NCI-H187 treated with DMSO at 0.1 percent for 48 hours (cell line): Measurements from ENCODE around the gene RAB3GAP2.
"Not testable (repeated sequence)": the region's sequence is repeated elsewhere in the genome, so short reads cannot be mapped to it uniquely, and the experiment has no call there.

ENCODE experiments used
- DNase-seq: peaks from one replicate; lab custom pipeline; 2025; lab: John Stamatoyannopoulos, UW

RAB3GAP2 gene

DNA sequence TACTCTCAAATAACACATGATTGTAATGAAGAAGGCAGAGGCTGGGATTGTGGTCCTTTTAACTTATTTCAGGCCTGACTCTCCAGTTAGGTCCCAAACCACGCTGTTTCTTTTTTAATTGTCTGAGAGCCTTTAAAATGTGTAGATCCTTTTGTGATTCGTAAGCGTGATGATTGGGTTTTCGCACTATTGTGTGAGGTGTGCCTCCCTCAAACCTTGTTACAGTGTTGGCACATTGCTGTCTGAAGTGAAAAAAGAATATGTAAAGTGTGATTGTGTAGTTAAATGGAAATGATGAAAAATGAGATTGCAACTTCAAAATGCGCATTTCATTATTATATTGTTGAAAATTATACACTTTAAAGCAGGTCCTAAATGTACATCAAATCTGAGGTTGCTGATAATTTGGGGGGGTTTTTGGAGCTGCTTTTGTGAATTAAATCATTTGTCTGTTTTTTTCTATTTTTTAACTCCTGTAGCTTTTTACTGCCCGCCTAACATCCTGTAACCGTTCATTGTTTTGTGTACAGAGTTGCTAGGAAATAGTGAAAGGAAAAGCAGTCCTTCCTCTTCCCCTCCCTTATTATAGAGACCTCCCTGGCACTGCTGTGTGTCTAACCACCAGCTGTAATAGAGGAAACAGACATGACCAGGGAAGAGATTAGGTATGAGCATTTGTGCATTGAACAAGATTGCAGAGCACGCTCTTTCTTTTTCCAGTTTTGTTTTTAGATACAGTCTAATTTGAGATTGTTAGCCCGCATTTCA is 135.1 kb downstream of the RAB3GAP2 start:
- DNase-seq, result no peak

DNA sequence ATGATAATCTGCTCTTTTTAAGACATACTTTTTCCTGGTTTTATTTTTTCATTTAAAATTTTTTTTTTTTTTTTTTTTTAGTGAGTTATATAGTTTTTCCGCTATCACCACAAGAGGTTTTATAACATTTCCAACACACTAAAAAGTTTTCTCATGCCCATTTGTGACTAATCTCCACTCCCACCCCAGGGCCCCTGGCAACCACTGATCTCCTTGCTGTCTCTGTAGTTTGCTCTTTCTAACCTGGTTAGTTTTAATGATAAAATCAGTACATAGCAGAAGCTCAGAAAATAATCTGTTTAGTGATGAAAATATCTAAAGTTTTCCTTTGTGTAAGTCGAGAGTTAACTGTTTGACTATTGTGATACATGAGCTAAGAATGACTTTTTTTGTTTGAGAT is 136.5 kb downstream of the RAB3GAP2 start:
- DNase-seq, result no peak

DNA sequence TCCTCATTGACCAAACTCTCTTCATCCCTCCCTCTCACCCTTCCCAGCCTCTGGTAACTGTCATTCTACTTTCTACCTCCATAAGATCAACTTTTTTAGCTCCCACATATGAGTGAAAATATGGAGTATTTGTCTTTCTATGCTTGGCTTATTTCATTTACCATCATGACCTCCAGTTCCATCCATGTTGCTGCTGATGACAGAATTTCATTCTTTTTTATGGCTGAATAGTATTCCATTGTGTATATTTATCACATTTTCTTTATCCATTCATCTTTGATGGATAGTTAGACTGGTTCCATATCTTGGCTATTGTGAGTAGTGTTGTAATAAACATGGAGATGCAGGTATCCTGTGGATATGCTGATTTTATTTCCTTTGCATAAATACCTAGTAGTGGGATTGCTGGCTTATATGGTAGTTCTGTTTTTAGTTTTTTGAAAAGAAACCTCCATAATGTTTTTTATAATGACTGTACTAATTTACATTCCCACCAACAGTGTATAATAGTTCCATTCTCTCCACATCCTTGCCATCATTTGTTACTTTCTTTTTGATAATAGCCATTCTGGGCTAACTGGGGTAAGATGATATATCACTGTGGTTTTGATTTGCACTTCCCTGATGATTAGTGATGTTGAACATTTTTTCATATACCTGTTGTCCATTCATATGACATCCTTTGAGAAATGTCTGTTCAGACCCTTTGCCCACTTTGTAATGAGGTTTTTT is 142.6 kb downstream of the RAB3GAP2 start:
- no peak for DNase-seq

DNA sequence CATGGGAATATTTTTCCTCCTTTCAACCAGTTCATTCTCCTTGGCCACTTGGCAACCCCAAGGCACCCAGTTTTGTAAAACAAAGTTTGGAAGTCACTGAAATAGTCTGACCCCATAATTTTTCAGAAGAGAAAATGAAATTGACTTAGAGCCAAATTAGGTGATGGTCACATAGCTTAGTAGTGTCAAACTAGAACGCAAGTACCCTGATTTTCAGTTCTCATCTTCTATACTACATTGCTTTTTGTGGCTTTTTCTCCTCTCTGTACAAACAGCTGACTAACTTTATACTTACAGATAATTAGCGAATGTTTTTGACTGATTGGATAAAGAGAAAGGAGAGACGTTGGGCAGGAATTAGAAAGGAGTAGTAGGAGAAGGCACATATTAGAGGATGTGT is 145.2 kb downstream of the RAB3GAP2 start:
- DNase-seq, result no peak

DNA sequence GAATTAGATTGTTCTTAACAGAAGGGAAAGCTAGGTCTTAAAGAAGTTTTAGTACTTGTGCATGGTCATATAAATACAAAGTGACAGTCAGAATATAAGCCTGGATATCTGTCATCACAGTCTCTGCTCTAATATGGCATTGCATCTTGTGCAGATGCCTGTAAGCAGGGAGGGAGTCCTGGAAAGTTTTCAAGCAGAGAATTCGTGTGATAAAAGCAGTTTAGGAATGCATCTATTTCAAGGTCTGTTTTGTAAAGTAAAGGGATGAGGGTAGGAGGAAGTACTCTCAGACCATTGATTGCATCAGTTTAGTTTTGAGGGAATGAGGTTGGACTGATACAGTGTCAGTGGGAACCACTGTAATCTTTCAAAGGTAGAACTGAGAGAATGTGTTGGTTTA is 147.7 kb downstream of the RAB3GAP2 start:
- no peak for DNase-seq

DNA sequence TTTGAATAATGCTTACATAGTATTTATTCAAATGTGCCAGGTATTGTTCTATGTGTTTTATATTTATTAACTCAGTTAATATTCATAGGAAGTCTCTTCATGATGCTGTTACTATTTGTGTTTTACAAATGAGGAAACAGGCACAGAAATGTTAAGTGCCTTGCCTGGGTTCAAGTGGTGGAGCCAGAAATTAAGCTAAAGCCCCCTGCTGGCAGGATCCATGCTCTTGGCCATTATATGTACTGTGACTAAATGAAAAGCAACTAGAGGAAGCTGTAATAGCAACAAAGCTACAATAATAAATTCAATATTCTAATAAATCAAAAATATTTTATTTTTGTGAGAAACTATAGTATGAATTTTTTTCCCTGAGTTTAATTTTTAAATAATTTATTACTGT is 148.4 kb downstream of the RAB3GAP2 start:
- DNase-seq, result no peak

DNA sequence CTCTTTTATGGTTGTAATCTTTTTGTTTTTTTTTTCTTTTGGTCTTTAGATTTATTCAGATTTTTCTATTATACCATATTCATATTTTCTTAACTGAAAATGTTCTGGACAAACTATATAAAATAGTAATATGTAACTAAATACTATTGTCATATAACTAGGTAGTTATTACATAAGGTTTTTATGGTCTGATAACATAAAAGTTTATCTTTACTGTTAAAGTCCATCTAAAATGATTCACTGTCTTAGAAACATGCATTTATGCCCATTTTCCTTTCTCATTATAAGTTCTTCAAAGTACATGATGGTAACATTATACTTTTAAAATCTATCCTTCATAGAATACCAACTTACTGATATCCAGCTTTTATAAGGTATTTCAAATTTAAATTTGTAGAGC is 149.2 kb downstream of the RAB3GAP2 start:
- no peak for DNase-seq

DNA sequence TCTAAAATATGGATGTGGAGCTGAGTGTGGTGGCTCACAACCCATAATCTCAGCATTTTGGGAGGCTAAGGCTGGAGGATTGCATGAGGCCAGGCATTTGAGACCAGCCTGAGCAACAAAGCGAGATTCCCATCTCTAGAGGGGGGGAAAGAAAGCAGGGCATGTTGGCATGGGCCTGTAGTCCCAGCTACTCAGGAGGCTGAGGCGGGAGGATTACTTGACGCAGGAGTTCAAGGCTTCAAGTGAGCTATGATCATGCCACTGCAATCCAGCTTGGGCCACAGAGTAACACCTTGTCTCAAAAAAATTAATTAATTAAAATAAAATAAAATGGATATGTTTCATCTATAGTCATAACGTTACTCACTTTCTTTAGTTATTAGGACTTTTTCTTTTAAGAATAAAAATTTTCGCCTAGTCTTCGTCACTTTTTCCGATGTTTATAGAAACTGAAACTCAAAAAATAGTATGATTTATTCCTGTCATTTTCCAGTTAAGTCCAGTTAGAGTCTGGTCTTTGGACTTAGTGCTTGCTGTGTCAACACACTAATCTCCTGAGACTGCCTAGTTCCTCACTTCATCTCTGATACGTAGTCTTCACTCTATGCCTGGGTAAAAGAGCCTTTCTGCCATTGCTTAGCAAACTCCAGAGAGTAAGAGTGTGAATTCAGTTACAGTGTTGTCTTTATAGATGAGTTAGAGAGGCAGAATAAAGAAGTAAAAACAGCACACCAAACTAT is 150.3 kb downstream of the RAB3GAP2 start:
- no peak for DNase-seq

DNA sequence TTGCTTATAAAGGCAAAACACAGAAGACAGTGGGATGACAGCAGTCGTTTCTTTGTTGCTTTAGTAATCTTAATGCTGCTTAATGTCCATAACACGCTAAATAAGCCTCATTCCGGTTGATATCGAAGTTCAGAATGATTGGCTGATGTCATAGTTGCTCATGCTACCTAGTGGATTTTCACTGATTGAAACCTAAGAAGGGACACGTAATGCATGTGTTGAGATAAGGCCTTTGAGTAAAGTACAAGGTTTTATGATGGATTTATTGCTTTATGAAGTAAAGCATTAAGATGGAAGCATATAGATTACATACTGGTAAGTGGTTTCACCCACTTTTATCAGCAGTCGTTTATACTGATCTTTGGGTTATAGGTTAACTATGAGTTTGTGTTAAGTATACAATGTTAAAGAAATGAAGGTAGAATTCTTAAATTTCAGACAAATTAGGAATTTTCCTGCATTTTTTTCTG is 153.2 kb downstream of the RAB3GAP2 start:
- DNase-seq, result no peak

DNA sequence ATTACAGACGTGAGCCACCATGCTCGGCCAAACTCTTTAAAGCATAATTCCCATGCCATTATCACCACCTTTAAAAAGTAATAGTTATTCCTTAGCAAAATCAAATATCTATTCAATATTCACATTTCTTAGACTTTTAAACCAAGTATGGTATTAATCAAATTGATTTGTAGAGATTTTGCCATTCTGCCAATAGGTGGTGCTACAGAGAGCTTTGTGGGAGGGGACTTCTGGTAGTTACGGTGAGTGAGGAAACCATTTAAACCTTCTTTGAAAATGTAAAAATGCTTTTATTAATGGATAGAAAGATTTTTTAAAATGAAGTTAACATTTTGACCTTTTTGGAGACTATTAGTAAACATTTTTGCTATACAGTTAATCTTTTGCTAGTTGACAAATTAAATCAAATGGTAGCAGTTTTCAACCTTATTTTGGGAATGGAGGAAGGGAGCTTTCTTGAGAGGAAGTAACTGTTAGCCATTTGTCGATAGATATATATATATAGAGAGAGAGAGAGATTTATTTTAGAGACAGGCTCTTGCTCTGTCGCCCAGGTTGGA is 159.0 kb downstream of the RAB3GAP2 start:
- DNase-seq, result no peak

DNA sequence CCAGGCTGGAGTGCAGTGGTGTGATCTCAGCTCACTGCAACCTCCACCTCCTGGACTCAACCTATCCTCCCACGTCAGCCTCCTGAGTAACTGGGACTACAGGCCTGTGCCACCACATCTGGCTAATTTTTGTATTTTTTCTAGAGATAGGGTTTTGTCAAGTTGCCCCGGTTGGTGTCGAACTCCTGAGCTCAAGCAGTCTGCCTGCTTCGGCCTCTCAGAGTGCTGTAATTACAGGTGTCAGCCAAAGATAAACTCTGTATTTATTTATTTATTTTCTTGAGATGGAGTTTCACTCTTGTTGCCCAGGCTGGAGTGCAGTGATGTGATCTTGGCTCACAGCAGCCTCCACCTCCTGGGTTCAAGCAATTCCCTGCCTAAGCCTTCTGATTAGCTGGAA is 159.7 kb downstream of the RAB3GAP2 start:
- not testable (repeated sequence) for DNase-seq

DNA sequence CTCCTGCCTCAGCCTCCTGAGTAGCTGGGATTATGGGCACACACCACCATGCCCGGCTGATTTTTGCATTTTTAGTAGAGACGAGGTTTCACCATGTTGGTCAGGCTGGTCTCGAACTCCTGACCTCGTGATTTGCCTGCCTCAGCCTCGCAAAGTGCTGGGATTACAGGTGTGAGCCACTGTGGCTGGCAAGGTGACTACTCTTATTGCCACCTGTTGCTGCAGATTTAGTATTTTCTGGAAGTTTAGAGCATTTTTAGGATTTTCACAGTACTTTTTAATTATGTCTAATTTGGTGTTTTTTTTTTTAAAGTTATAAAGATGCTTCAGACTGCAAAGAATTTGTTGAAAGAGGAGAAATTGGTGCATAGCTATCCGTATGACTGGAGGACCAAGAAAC is 161.8 kb downstream of the RAB3GAP2 start:
- DNase-seq, result not testable (repeated sequence)

DNA sequence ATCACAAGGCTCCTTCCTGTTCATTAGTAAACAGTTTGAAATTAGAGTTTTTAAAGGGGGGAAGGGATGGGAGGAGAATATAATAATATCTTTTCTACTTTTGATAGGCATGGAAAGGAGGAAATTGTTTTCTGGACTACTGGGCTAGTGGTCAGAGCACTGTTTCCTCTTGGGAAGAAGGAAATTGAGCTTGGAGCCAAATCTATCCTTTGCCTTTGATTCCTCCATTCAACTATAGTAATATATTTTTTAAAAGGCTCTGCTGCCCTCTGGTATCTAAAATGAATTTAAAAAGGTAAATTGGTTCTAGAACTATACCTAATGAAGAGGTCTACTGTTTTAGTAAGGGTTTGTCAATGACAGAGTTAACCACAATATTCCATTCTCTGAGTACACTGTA is 172.4 kb downstream of the RAB3GAP2 start:
- no peak for DNase-seq
